Heart left ventricle (tissue), 16 donors: ENCODE results near the gene PARD6A. TPM values are rescaled to one million over a fixed set of nuclear protein-coding genes. Genes with fewer than 3 reads are reported as not detected.
A peak's percentile ranks its signal among the peaks of the same experiment; 100 is the strongest.

Source experiments
- ATAC-seq, 4 donors: fragments of 200-7000 bp; cut with Tn5 transposase; one replicate each; pipeline ENCODE4 v1.9.1; 2020 to 2022; ENCODE audit warnings: moderate library complexity in 4 of 4, mild to moderate bottlenecking in 3 of 4, moderate number of reproducible peaks in 1 of 4
- DNase-seq, 5 donors: peaks; one replicate each; pipeline ENCODE4 v3.0.0-alpha.2; 2020
- H3K27ac ChIP-seq, 12 donors: fragments of 200-600 bp; sonication (generic) in 4 of 12; one replicate each; pipeline versions ENCODE4 v1.5.0 to v1.8.0; 2016 to 2022; ENCODE audit warnings: mild to moderate bottlenecking in 2 of 12
- H3K27me3 ChIP-seq, 9 donors: fragments of 200-600 bp; sonication (generic) in 2 of 9; one replicate each; pipeline versions ENCODE4 v1.5.1 to v1.8.0; 2016 to 2022; ENCODE audit warnings: mild to moderate bottlenecking in 3 of 9
- H3K36me3 ChIP-seq, 9 donors: fragments of 200-600 bp; sonication (generic) in 2 of 9; one replicate each; pipeline versions ENCODE4 v1.5.0 to v1.8.0; 2018 to 2022; ENCODE audit warnings: mild to moderate bottlenecking in 2 of 9
- H3K4me1 ChIP-seq, 12 donors: fragments of 200-600 bp; sonication (generic) in 4 of 12; one replicate each; pipeline versions ENCODE4 v1.5.0 to v1.8.0; 2016 to 2022; ENCODE audit warnings: mild to moderate bottlenecking in 3 of 12
- H3K4me3 ChIP-seq, 12 donors: fragments of 200-600 bp; sonication (generic) in 4 of 12; one replicate each; pipeline versions ENCODE4 v1.5.0 to v1.8.0; 2017 to 2022; ENCODE audit warnings: mild to moderate bottlenecking in 9 of 12, moderate library complexity in 4 of 12
- H3K9me3 ChIP-seq, 12 donors: fragments of 200-600 bp; sonication (generic) in 4 of 12; one replicate each; pipeline versions ENCODE4 v1.5.0 to v1.8.0; 2016 to 2022; ENCODE audit warnings: mild to moderate bottlenecking in 1 of 12
- CTCF ChIP-seq, 12 donors: fragments of 200-600 bp; sonication (generic) in 4 of 12; IDR thresholded peaks; one replicate each; pipeline versions ENCODE4 v1.5.0 to v1.8.0; 2018 to 2022; ENCODE audit warnings: antibody characterized with exemption in 12 of 12, mild to moderate bottlenecking in 5 of 12
- POLR2A ChIP-seq, 2 donors: fragments of 450-650 bp; IDR thresholded peaks; one replicate each; pipeline ENCODE4 v1.6.1; 2017; ENCODE audit warnings: antibody characterized with exemption in 2 of 2, mild to moderate bottlenecking in 2 of 2, moderate library complexity in 2 of 2
- WGBS, 4 donors: extraction: QIAGEN DNeasy Blood & Tissue Kit in 2 of 4; methylation state at CpG; one replicate each; pipeline versions ENCODE4 v1.1.5 to v1.1.7; 2013 to 2018; 5-methylcytosine and 5-hydroxymethylcytosine counted together
- intact Hi-C, 10 donors: fragments of 100-400 bp; cut with DNase I; formaldehyde crosslinking; loops; one replicate each; pipeline versions ENCODE4 v1.11.1 to v1.14.2; 2022
- polyA plus RNA-seq, 2 donors: library from polyadenylated mRNA; stranded (reverse); fragments of 200-250 nt; gene quantifications; one replicate each; pipeline ENCODE4 v1.2.3, GENCODE V29; 2013
- total RNA-seq, 9 donors: library from RNA; depleted of rRNA in 2 of 9; stranded (reverse); fragments of >200 nt in 2 of 9; fragmentation: NEBNext Ultra II Directional in 3 of 9; extraction: Animal tissue kit (Norgen Biotek cat#: 25700) in 3 of 9; gene quantifications; one replicate each; pipeline versions ENCODE4 v1.1.0 to v1.2.4, GENCODE V29; 2016 to 2023
- donor health status: ischemic (EF 13 %, LVEDD 7.1; RV severe dilation, severe dysfunction).
- donor health status: healthy with polysubstance abuse.
- donor health status: DM: no; HTN: yes; CAD: no.
- donor health status: DM: no; HTN: no; CAD: no.
- donor health status: ischemic (EF 25% LVEDD 6.9; RV normal size, moderate dysfunction).
- donor health status: ischemic (EF 25% LVEDD 5.7; RV mildly dilated, moderate dysfunction).
- donor health status: healthy.
- donor health status: DM: yes; HTN: yes; CAD: no.
- donor health status: ischemic (EF 35%, LVEDD 5.7; RV mildly dilated, moderate dysfunction).
- donor health status: nonischemic (EF 11% LVEDD 7.7; RV severe dilation, severe dysfunction).
- donor health status: DM: yes; HTN: yes; CAD: no.
- donor health status: PGD.
- donor health status: ischemic (EF 29% LVEDD 5.4; RV normal size, mild dysfunction).
- donor health status: nonischemic (EF 23%, LVEDD 6.1; RV moderate dilation, normal function).

PARD6A gene
- total and polyA plus RNA-seq, 11 donors, result 1.7 to 7.0 (median 2.9) TPM

GRCh38 chr16:67676939-67677338 lies 16.2 kb downstream of the PARD6A start:
- DNase-seq (no peak), ATAC-seq (no peak)
- Histone ChIP-seq H3K4me3 (no peak overlapping the region), H3K4me1 (peaks cover 8 to 40% (median 23%) of the 10 kb centered on the region in 12 donors), H3K27me3 (no peaks in the 10 kb centered on the region), H3K36me3 (peaks cover 0 to 18% (median 8%) of the 10 kb centered on the region in 9 donors), H3K9me3 (no peaks in the 10 kb centered on the region), H3K27ac (peak overlapping the region in 1 of 12 donors; percentile 25)
- WGBS, 4 donors, result 75 to 81% (median 78%) methylated on average over 8 of the region's 8 CpGs
- TF ChIP-seq POLR2A (IDR thresholded peaks at IDR 0.05), result no peak
- TF ChIP-seq CTCF (IDR thresholded peaks at IDR 0.05), result no peak
- intact Hi-C loops, result loop anchor here in 8 of 10 donors (5.0 to 10.0 kb wide), 8 partner anchors 45 to 388 kb away; partner anchors contain the start of genes RANBP10 (in 2 of the 8), TSNAXIP1 (in 2 of the 8), DDX28 (in 1 of the 8) and DUS2 (in 1 of the 8)

- no peak for DNase-seq
- TF ChIP-seq CTCF (IDR thresholded peaks at IDR 0.05) (no peak), POLR2A (IDR thresholded peaks at IDR 0.05) (no peak)
- Histone ChIP-seq H3K4me1 (peaks cover 8 to 34% (median 18%) of the 10 kb centered on the region in 12 donors), H3K27ac (no peak overlapping the region), H3K4me3 (no peak overlapping the region), H3K36me3 (peaks cover 0 to 18% (median 10%) of the 10 kb centered on the region in 9 donors), H3K9me3 (no peaks in the 10 kb centered on the region), H3K27me3 (no peaks in the 10 kb centered on the region)
- no peak for ATAC-seq
- 93 to 100% (median 99%) methylated on average over 1 of the region's 1 CpG for WGBS, 4 donors
- intact Hi-C loops, result loop anchor here in 8 of 10 donors (5.0 to 10.0 kb wide), 8 partner anchors 45 to 387 kb away; partner anchors contain the start of genes RANBP10 (in 2 of the 8), TSNAXIP1 (in 2 of the 8), DDX28 (in 1 of the 8) and DUS2 (in 1 of the 8)
Observed at GRCh38 chr16:67677712-67678111, 17.0 kb downstream of the PARD6A start.

GRCh38 chr16:67678354-67679023 lies 17.7 kb downstream of the PARD6A start:
- 93 to 96% (median 94%) methylated on average over 12 of the region's 12 CpGs for WGBS, 4 donors
- no peak for DNase-seq
- peaks cover 3 to 26% (median 10%) of the 10 kb centered on the region in 12 donors for H3K4me1 ChIP-seq

More at GRCh38 chr16:67678354-67679023, 17.7 kb downstream of the PARD6A start:
- Histone ChIP-seq H3K27ac (no peak overlapping the region), H3K27me3 (no peaks in the 10 kb centered on the region), H3K36me3 (peaks cover 0 to 23% (median 11%) of the 10 kb centered on the region in 9 donors), H3K4me3 (no peak overlapping the region), H3K9me3 (no peaks in the 10 kb centered on the region)
- intact Hi-C loops, result loop anchor here in 8 of 10 donors (5.0 to 10.0 kb wide), 8 partner anchors 44 to 386 kb away; partner anchors contain the start of genes RANBP10 (in 2 of the 8), TSNAXIP1 (in 2 of the 8), DDX28 (in 1 of the 8) and DUS2 (in 1 of the 8)
- no peak for TF ChIP-seq POLR2A (IDR thresholded peaks at IDR 0.05)
- no peak for TF ChIP-seq CTCF (IDR thresholded peaks at IDR 0.05)
- no peak for ATAC-seq
